Prostate gland (tissue), 2 donors: Measurements from ENCODE around the gene TRPM3. TPM values are rescaled to one million over a fixed set of nuclear protein-coding genes. Genes with fewer than 3 reads are reported as not detected.

Experiments
- DNase-seq: peaks from one replicate; pipeline ENCODE4 v3.0.0-alpha.2; 2019; ENCODE audit warnings: low spot score
- H3K27ac ChIP-seq, 2 donors: fragments of 200-600 bp; sonication (generic); 2 replicates each; pipeline ENCODE4 v1.5.1; 2017 to 2019
- H3K27me3 ChIP-seq: fragments of 200-600 bp; sonication (generic); replicated peaks from 2 replicates; pipeline ENCODE4 v1.5.1; 2019; ENCODE audit not compliant: insufficient read depth
- H3K36me3 ChIP-seq, 2 donors: fragments of 200-600 bp; sonication (generic); 1 replicate in 1 of 2; 2 replicates in 1 of 2; pipeline versions ENCODE4 v1.5.1 to v1.8.1; 2017 to 2019
- H3K4me1 ChIP-seq: fragments of 200-600 bp; sonication (generic); replicated peaks from 2 replicates; pipeline ENCODE4 v1.5.1; 2019
- H3K4me3 ChIP-seq, 2 donors: fragments of 200-600 bp; sonication (generic); 2 replicates each; pipeline ENCODE4 v1.5.1; 2017 to 2019
- H3K9me3 ChIP-seq: fragments of 200-600 bp; sonication (generic); 2 replicates; pipeline ENCODE4 v1.5.1; 2017
- CTCF ChIP-seq, 4 experiments: fragments of 200-600 bp in 2 of 4; fragments of 450-650 bp in 2 of 4; sonication (generic) in 2 of 4; IDR thresholded peaks; 1 replicate in 3 of 4; 2 replicates in 1 of 4; pipeline ENCODE4 v1.5.1; 2016 to 2019; ENCODE audit warnings: antibody characterized with exemption in 4 of 4, mild to moderate bottlenecking in 2 of 4, moderate library complexity in 2 of 4
- POLR2A ChIP-seq: fragments of 450-650 bp; IDR thresholded peaks from one replicate; pipeline ENCODE4 v1.6.1; 2016; ENCODE audit warnings: antibody characterized with exemption, mild to moderate bottlenecking
- POLR2AphosphoS5 ChIP-seq: sonication (generic); formaldehyde crosslinking; IDR thresholded peaks from one replicate; pipeline ENCODE4 v1.6.1; 2017; ENCODE audit warnings: antibody characterized with exemption
- WGBS: methylation state at CpG from one replicate; pipeline ENCODE4 v1.1.5; 2018; 5-methylcytosine and 5-hydroxymethylcytosine counted together
- intact Hi-C: fragments of 100-400 bp; cut with DNase I; formaldehyde crosslinking; loops from one replicate; pipeline ENCODE4 v1.14.2; 2022
- total RNA-seq, 2 donors: library from RNA; depleted of rRNA; stranded (reverse); fragments of >200 nt; gene quantifications; one replicate each; pipeline ENCODE4 v1.1.0, GENCODE V29; 2016

The TRPM3 gene
- total RNA-seq, 2 donors from 2014 or later = 0.32 to 18.7 TPM

DNA sequence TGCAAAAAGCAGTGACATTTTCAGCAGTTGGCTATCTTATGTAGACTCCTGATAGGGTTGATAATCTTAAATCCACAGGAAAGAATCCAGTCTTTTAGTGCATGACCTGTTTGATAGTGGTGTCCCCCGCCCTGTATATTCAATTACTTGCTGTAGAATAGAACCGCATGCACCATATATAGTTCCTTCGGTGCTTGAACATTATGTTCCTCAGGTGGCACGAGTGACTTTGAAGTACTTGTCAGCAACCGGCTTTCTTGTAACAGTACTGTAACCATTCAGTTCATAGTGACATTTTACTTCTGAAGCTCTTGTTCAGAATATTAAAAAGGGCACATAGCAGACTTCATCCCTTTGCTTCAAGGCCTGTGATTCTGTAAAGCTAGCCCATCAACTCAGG, 543.8 kb downstream of the TRPM3 start:
- TF ChIP-seq POLR2A = no peak
- Histone ChIP-seq H3K27me3 (no peaks in the 10 kb centered on the region), H3K9me3 (no peaks in the 10 kb centered on the region), H3K4me1 (no peaks in the 10 kb centered on the region), H3K27ac (no peak overlapping the region), H3K4me3 (no peak overlapping the region), H3K36me3 (no peaks in the 10 kb centered on the region)
- intact Hi-C loops = loop anchor here (5.0 kb wide), 1 partner anchor 80 kb away; no protein-coding TSS in a partner anchor
- DNase-seq = no peak
- 83% methylated on average over 5 of the region's 5 CpGs for WGBS

- peak overlapping the region; percentile 23 to 44 for H3K27ac ChIP-seq
- no peaks in the 10 kb centered on the region for H3K36me3 ChIP-seq
Measured at GRCh38 chr9:70576116-70576515, 545.3 kb downstream of the TRPM3 start.

DNA sequence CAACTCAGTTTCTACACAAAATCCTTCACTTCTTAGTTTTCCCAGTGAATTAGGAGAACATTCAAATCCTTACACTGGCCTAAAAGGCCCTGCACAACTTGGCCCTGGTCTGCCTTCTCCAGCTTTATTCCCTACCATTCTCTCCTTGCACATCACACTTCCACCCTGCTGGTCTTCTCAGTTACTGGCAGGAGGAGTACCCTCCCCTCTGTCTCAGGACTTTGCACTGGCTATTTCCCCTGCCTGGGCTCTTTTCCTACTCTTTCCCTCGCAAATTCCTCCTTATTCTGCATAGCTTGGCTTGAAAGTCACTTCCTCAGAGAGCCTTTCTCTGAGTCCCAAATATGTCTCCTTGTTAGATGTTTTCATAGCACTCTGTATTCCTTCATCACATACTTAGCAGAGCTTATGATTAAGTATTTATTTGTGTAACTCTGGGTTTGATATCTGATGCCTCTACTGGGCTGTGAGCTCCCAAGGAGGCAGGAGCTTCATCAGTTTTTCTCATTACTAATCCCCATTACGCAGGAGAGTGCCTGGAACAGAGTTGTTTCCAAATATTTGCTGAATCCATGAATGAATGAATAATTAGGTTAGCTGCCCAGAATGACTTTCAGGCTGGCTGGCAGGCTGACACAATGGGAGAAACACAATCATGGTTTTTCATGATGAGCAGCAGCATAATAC, 547.1 kb downstream of the TRPM3 start:
- Histone ChIP-seq H3K4me1 (no peaks in the 10 kb centered on the region), H3K27ac (peak overlapping the region; percentile 23 to 44), H3K9me3 (no peaks in the 10 kb centered on the region), H3K36me3 (no peaks in the 10 kb centered on the region), H3K4me3 (no peak overlapping the region), H3K27me3 (no peaks in the 10 kb centered on the region)
- no peak for TF ChIP-seq POLR2A
- peak; percentile 42 for TF ChIP-seq POLR2AphosphoS5
- no peak for TF ChIP-seq CTCF (IDR thresholded peaks at IDR 0.05)
- DNase-seq = no peak
- 20% methylated on average over 2 of the region's 2 CpGs for WGBS
- intact Hi-C loops = no loop called here

More at GRCh38 chr9:70576116-70576515, 545.3 kb downstream of the TRPM3 start:
- no peak for TF ChIP-seq POLR2AphosphoS5
- TF ChIP-seq CTCF (IDR thresholded peaks at IDR 0.05) = no peak
- no peak for TF ChIP-seq POLR2A
- H3K4me3 ChIP-seq = no peak overlapping the region
- DNase-seq = no peak
- no peaks in the 10 kb centered on the region for H3K9me3 ChIP-seq
- WGBS = 97% methylated on average over 2 of the region's 2 CpGs
- no peaks in the 10 kb centered on the region for H3K27me3 ChIP-seq
- intact Hi-C loops = loop anchor here (5.0 kb wide), 1 partner anchor 79 kb away; no protein-coding TSS in a partner anchor
- no peaks in the 10 kb centered on the region for H3K4me1 ChIP-seq

GRCh38 chr9:70573308-70573707, 548.1 kb downstream of the TRPM3 start:
- TF ChIP-seq CTCF (IDR thresholded peaks at IDR 0.05) (no peak), POLR2A (no peak), POLR2AphosphoS5 (no peak)
- H3K27me3 ChIP-seq = no peaks in the 10 kb centered on the region
- H3K36me3 ChIP-seq = no peaks in the 10 kb centered on the region
- no peak overlapping the region for H3K4me3 ChIP-seq
- no peak for DNase-seq
- peak overlapping the region in 1 of 2 donors; percentile 44 for H3K27ac ChIP-seq
- intact Hi-C loops = no loop called here
- H3K9me3 ChIP-seq = no peaks in the 10 kb centered on the region
- H3K4me1 ChIP-seq = no peaks in the 10 kb centered on the region

DNA sequence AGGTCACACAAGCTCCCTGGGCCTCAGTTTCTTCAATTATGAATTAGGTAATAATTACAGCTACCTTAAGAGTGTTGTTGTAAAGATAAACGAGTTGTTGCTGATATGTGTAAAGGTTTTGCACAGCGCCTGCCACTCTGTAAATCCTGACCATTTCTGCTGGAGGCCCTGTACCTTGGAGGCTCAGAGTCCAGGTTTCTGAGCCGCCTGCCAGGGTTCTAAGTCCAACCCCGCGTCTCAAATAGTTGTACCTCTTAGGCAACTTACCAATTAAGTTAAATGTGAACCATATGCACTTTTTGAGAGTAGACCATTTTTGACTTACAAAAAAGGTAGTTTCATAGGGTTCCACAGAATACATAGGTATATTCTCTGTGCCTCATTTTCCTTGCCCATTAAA, 550.2 kb downstream of the TRPM3 start:
- no peak overlapping the region for H3K4me3 ChIP-seq
- no peak overlapping the region for H3K27ac ChIP-seq
- H3K27me3 ChIP-seq = no peaks in the 10 kb centered on the region
- no peak for DNase-seq
- TF ChIP-seq POLR2AphosphoS5 (no peak), CTCF (IDR thresholded peaks at IDR 0.05) (no peak), POLR2A (no peak)
- WGBS = 92% methylated on average over 5 of the region's 5 CpGs
- no peaks in the 10 kb centered on the region for H3K4me1 ChIP-seq
- intact Hi-C loops = no loop called here
- no peaks in the 10 kb centered on the region for H3K36me3 ChIP-seq
- H3K9me3 ChIP-seq = no peaks in the 10 kb centered on the region
